Small intestine (tissue), 7 donors: ENCODE results near the gene CFAP46. TPM values are rescaled to one million over a fixed set of nuclear protein-coding genes. Genes with fewer than 3 reads are reported as not detected.
A peak's percentile ranks its signal among the peaks of the same experiment; 100 is the strongest.
"Not testable (repeated sequence)": the region's sequence is repeated elsewhere in the genome, so short reads cannot be mapped to it uniquely, and the experiment has no call there.

ENCODE experiments used
- DNase-seq, 2 donors: peaks; one replicate each; pipeline versions ENCODE4 v3.0.0 to v3.0.0-alpha.2; 2013
- FAIRE-seq: peaks from 2 replicates; lab custom pipeline; 2012; peaks lifted over from hg19 to GRCh38; lab: Jason Lieb, UNC
- H3K27ac ChIP-seq, 3 donors: one replicate each; pipeline ENCODE4 v1.5.1; 2013; ENCODE audit warnings: low read length in 2 of 3, mild to moderate bottlenecking in 2 of 3, control low read depth in 1 of 3, inconsistent platforms in 1 of 3, low read depth in 1 of 3, moderate library complexity in 1 of 3
- H3K27me3 ChIP-seq, 3 donors: one replicate each; pipeline ENCODE4 v1.6.1; 2013; ENCODE audit warnings: low read length in 3 of 3, inconsistent platforms in 1 of 3; ENCODE audit not compliant: control insufficient read depth in 3 of 3, insufficient read depth in 3 of 3
- H3K36me3 ChIP-seq, 3 donors: one replicate each; pipeline ENCODE4 v1.6.1; 2013; ENCODE audit warnings: low read length in 3 of 3, inconsistent platforms in 1 of 3, low read depth in 1 of 3, mild to moderate bottlenecking in 1 of 3, moderate library complexity in 1 of 3; ENCODE audit not compliant: control insufficient read depth in 3 of 3, insufficient read depth in 2 of 3
- H3K4me1 ChIP-seq, 3 donors: one replicate each; pipeline ENCODE4 v1.6.1; 2013; ENCODE audit warnings: low read length in 2 of 3, inconsistent platforms in 1 of 3, low read depth in 1 of 3, mild to moderate bottlenecking in 1 of 3, moderate library complexity in 1 of 3; ENCODE audit not compliant: control insufficient read depth in 3 of 3, insufficient read depth in 2 of 3
- H3K4me3 ChIP-seq, 3 donors: one replicate each; pipeline ENCODE4 v1.5.1; 2013; ENCODE audit warnings: low read length in 3 of 3, control low read depth in 1 of 3, inconsistent platforms in 1 of 3, low read depth in 1 of 3, mild to moderate bottlenecking in 1 of 3, moderate library complexity in 1 of 3
- H3K9me3 ChIP-seq, 2 donors: one replicate each; pipeline ENCODE4 v1.6.1; 2013; ENCODE audit warnings: low read depth in 1 of 2, low read length in 1 of 2; ENCODE audit not compliant: control insufficient read depth in 2 of 2, insufficient read depth in 1 of 2
- WGBS, 3 donors: extraction: QIAGEN DNeasy Blood & Tissue Kit; methylation state at CpG; one replicate each; pipeline ENCODE4 v1.1.7; 2013; 5-methylcytosine and 5-hydroxymethylcytosine counted together
- polyA plus RNA-seq, 4 donors: library from polyadenylated mRNA; stranded (reverse) in 3 of 4; unstranded in 1 of 4; fragments of 200-250 nt in 3 of 4; fragments of 120-200 nt in 1 of 4; gene quantifications; one replicate each; pipeline versions ENCODE4 v1.2.1 to v1.2.3, GENCODE V29; 2013
- donor health status: healthy with polysubstance abuse.
- donor health status: control.
- donor health status: control.
- donor health status: Bipolar disorder and iron deficiency.
- donor health status: healthy.

CFAP46 gene
- polyA plus RNA-seq, 4 donors, result 0.27 to 0.43 TPM; not detected in 2

DNA sequence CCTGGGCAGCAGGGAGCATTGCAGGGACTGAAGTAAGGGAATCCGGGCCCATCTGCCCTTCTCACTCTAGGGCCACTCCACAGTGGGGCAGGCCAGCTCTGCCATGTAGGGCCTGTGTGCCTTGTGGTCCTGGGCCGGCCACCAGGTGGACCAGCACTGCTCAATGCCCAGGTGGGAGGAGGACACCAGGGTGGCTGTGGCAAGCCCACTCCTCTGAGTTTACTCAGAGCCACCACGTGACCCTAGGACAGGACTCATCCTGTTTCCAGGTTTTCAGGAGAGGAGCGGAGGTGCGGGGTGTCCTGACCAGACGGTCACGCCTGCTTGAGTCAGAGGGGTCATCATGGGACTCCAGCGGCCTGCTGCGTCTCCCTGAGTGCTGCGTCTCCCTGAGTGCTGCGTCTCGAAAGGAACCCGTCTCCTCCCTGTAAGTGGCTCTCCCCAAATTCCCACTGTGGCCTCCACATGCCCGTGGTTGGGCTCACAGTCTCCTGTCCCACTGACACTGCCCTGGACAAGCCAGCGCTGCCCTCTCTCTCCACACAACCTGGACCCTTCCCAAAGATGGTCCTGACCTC is 2.9 kb downstream of the CFAP46 start:
- Histone ChIP-seq H3K4me3 (no peak overlapping the region), H3K36me3 (no peaks in the 10 kb centered on the region), H3K27me3 (peaks cover 6 to 16% (median 9%) of the 10 kb centered on the region in 3 donors), H3K4me1 (no peaks in the 10 kb centered on the region), H3K27ac (no peak overlapping the region), H3K9me3 (no peaks in the 10 kb centered on the region)
- no peak for DNase-seq
- no peak for FAIRE-seq
- 87 to 92% (median 92%) methylated on average over 14 to 15 of the region's 15 CpGs for WGBS, 3 donors

- WGBS, 3 donors, result 58 to 59% (median 58%) methylated on average over 27 of the region's 27 CpGs
Measured at GRCh38 chr10:132938472-132939339, 3.7 kb downstream of the CFAP46 start.

DNA sequence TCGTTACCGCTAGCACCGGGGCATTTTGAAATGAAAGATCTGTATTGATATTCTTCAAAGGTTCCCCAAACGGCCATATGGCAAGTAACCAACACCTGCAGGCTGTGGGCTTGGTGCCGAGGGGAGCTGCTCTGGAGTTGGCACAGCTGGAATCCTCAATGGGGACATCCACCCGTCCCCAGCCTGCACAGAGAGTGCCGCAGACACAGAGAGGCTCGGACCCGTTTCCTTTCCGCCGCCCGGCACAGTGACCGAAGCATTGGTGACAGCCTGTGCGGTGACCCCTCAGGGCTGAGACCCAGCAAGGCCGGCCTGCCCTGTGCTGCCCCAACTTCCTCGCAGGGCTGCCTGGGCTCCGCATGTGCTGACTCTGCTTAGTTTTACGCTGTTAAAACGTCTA is 4.5 kb downstream of the CFAP46 start:
- Histone ChIP-seq H3K36me3 (no peaks in the 10 kb centered on the region), H3K27me3 (peaks cover 6 to 11% (median 6%) of the 10 kb centered on the region in 3 donors), H3K4me1 (no peaks in the 10 kb centered on the region), H3K27ac (no peak overlapping the region), H3K9me3 (no peaks in the 10 kb centered on the region), H3K4me3 (no peak overlapping the region)
- DNase-seq (no peak), FAIRE-seq (no peak)
- 76 to 86% (median 77%) methylated on average over 19 of the region's 19 CpGs for WGBS, 3 donors

More at GRCh38 chr10:132938472-132939339, 3.7 kb downstream of the CFAP46 start:
- no peaks in the 10 kb centered on the region for H3K36me3 ChIP-seq
- FAIRE-seq, result no peak
- peaks cover 6 to 16% (median 6%) of the 10 kb centered on the region in 3 donors for H3K27me3 ChIP-seq
- no peak overlapping the region for H3K4me3 ChIP-seq
- peak in 1 of 2 donors; percentile 9 for DNase-seq
- H3K27ac ChIP-seq, result no peak overlapping the region
- H3K4me1 ChIP-seq, result no peaks in the 10 kb centered on the region
- no peaks in the 10 kb centered on the region for H3K9me3 ChIP-seq

- Histone ChIP-seq H3K4me3 (no peak overlapping the region), H3K4me1 (no peaks in the 10 kb centered on the region), H3K9me3 (no peaks in the 10 kb centered on the region), H3K27ac (no peak overlapping the region), H3K36me3 (no peaks in the 10 kb centered on the region), H3K27me3 (peaks cover 0 to 2% (median 0%) of the 10 kb centered on the region in 3 donors)
- no peak for FAIRE-seq
- DNase-seq, result no peak
- WGBS, 3 donors, result 74 to 81% (median 76%) methylated on average over 6 of the region's 6 CpGs
Measured at GRCh38 chr10:132934953-132935352, 7.4 kb downstream of the CFAP46 start.

DNA sequence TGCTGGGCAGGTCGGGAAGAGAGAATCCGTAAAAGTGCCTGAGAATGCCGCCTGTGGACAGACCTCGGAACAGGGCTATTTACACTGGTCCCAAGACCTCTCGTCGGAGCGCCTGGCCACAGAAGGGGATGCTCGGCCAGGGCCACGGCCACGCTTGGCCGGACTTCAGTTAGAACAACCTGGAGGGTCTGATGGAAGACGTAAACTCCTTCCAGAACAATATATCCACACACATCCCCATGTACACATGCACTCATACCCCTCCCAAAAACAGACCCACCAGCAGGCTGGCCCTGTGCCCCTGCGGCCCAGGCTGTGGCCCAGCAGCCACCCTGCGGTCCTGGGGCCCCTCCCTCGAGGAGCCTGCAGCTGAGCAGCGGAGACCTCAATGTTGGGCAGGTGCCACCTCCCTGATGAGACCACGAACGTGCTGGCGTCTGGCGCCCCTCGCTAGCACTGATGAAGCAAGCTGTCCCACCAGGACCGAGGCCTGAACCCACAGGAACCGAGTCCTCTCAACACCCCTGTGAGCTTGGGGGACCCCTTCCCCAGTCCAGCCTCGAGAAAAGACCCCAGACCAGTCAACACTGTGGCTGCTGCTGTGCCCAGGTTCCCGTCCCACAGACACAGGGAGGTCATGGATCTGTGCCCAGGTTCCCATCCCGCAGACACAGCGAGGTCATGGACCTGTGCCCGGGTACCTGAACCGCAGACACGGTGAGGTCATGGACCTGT is 8.9 kb downstream of the CFAP46 start:
- no peak overlapping the region for H3K4me3 ChIP-seq
- no peak overlapping the region for H3K27ac ChIP-seq
- no peaks in the 10 kb centered on the region for H3K4me1 ChIP-seq
- 83 to 90% (median 85%) methylated on average over 30 of the region's 30 CpGs for WGBS, 3 donors
- FAIRE-seq (no peak), DNase-seq (no peak)
- H3K27me3 ChIP-seq, result peaks cover 0 to 2% (median 0%) of the 10 kb centered on the region in 3 donors
- no peaks in the 10 kb centered on the region for H3K36me3 ChIP-seq
- H3K9me3 ChIP-seq, result no peaks in the 10 kb centered on the region

- no peak overlapping the region for H3K4me3 ChIP-seq
- no peaks in the 10 kb centered on the region for H3K4me1 ChIP-seq
- H3K27me3 ChIP-seq, result peaks cover 0 to 2% (median 0%) of the 10 kb centered on the region in 3 donors
- H3K9me3 ChIP-seq, result no peaks in the 10 kb centered on the region
- 90 to 92% (median 91%) methylated on average over 25 of the region's 25 CpGs for WGBS, 3 donors
- DNase-seq, result no peak
- no peaks in the 10 kb centered on the region for H3K36me3 ChIP-seq
- no peak overlapping the region for H3K27ac ChIP-seq
- no peak for FAIRE-seq
Measured at GRCh38 chr10:132932461-132933307, 9.7 kb downstream of the CFAP46 start.

DNA sequence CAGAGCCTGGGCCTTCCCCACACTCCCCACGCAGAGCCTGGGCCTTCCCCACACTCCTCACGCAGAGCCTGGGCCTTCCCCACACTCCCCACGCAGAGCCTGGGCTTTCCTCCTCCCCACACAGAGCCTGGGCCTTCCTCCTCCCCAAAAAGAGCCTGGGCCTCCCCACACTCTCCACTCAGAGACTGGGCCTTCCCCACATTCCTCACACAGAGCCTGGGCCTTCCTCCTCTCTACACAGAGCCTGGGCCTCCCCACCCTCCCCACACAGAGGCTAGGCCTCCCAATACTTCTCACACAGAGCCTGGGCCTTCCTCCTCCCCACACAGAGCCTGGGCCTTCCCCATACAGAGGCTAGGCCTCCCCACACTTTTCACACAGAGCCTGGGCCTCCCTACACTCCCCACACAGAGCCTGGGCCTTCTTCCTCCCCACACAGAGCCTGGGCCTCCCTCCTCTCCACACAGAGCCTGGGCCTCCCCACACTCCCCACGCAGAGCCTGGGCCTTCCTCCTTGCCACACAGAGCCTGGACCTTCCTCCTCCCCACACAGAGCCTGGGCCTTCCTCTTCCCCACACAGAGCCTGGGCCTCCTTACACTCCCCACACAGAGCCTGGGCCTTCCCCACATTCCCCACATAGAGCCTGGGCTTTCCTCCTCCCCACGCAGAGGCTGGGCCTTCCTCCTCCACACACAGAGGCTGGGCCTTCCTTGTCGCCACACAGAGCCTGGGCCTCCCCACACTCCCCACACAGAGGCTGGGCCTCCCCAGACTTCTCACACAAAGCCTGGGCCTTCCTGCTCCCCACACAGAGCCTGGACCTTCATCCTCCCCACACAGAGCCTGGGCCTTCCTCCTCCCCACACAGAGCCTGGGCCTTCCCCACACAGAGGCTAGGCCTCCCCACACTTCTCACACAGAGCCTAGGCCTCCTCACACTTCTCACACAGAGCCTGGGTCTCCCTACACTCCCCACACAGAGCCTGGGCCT is 10.8 kb downstream of the CFAP46 start:
- not testable (repeated sequence) for FAIRE-seq, DNase-seq, H3K36me3 ChIP-seq, H3K27ac ChIP-seq, H3K27me3 ChIP-seq, H3K9me3 ChIP-seq, H3K4me1 ChIP-seq, H3K4me3 ChIP-seq
- WGBS, 3 donors, result 70 to 80% (median 73%) methylated on average over 5 to 6 of the region's 6 CpGs
